Measurements from ENCODE around the gene UQCR11.

The UQCR11 gene

DNA sequence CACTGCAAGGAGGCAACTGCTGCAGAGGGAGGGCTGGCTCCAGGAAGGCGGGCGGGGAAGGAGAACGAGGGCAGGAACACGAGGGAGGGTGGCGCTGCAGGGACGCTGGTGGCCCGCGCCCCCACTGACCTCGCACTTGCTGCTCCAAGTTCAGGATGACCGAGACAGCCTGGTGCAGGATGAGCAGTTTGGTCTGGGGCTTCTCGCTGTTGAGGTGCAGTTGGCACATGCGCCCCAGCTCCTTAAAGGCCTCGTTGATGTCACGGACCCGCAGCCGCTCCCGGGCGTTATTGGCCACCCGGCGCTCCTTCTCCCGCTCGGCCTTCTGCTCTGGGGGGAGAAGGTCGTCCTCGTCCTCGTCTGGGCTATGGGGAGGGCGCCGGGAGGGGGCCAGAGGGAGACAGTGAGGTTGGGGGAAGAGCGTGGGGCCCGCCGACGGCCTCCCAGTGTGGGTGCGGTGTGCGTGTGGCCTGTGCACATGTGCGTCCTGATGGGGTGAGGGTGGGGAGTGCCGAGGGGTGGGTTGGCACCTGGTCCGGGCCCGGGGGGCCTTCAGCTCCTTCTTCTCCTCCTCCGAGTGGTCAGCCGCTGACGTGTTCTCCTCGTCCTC, 10.0 kb upstream of the UQCR11 start:
- Histone ChIP-seq H3K9ac (ENCODE audit: insufficient read length) (no peak overlapping the region), H3K36me3 (ENCODE audit: insufficient read depth, low read length) (peaks cover 91% of the 10 kb centered on the region), H3K4me3 (no peak overlapping the region), H3K9me3 (ENCODE audit: low read depth, low read length) (no peaks in the 10 kb centered on the region), H3K27ac (no peak overlapping the region)
- no peak for DNase-seq (ENCODE audit: low read depth, low spot score)
- TF ChIP-seq POLR2AphosphoS5 (IDR thresholded peaks at IDR 0.05; ENCODE audit: borderline replicate concordance, low read depth, low read length) (no peak), EZH2 (IDR thresholded peaks at IDR 0.05) (no peak), FOXP2 (optimal IDR thresholded peaks at IDR 0.05; ENCODE audit: control extremely low read depth, extremely low read length, insufficient read depth) (no peak)

DNA sequence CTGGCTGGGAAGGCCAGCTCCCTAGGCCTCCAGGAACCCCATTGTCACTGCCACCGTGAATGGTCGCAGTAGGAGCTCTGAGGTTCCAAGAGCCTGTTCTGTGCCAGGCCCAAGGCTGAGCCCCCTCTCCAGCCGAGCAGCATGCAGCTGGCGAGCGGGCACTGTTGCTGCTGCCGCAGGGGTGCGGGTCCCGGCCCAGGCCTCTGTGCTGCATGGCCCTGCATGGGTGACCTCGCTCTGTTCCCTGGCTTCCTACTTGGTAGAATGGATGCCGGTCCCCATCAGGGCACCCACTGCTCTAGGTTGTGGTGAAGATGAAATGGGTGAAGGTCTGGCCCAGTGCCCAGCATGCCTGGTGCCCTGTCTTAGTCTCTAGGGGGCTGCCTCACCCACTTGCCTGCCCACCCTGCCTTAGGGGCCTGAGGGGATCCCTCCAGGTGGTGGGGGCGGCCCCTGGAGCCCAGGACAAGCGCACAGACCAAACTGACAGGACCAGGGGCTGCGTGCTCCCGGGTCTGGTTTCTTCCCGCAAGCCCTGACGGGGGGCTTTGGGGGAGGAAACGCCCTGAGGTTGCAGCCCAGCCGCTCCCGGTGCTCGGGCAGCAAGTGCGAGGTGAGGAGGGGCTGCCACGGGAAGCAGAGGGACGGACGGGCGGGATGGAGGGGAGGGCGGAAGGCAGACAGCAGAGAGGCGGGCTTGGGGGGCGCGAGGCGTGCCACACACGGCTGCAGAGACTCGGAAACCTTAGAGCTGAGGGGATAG, 8.7 kb upstream of the UQCR11 start:
- Histone ChIP-seq H3K9ac (ENCODE audit: insufficient read length) (no peak overlapping the region), H3K27ac (no peak overlapping the region), H3K36me3 (ENCODE audit: insufficient read depth, low read length) (peaks cover 86% of the 10 kb centered on the region), H3K9me3 (ENCODE audit: low read depth, low read length) (no peaks in the 10 kb centered on the region), H3K4me3 (no peak overlapping the region)
- no peak for DNase-seq (ENCODE audit: low read depth, low spot score)
- TF ChIP-seq FOXP2 (optimal IDR thresholded peaks at IDR 0.05; ENCODE audit: control extremely low read depth, extremely low read length, insufficient read depth) (no peak), EZH2 (IDR thresholded peaks at IDR 0.05) (no peak), POLR2AphosphoS5 (IDR thresholded peaks at IDR 0.05; ENCODE audit: borderline replicate concordance, low read depth, low read length) (no peak)

DNA sequence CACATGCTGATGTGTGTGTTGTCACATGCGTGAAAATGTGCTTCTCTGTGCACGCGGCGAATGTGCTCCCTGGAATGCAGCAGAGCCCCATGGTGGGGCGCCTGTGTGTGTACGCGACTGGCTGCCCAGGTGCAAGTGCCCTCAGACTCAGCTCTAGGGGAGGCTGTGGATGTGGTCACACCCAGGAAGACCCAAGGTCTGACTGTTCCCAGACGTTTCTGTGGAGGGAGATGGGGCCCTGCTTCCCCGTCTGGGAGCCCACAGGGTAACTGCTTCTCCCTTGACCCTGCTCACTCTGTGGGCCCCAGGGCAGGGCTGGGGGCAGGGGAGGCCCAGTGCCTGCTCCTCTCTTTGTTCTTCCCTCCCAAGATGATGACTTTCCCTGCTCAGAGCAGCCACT, 7.9 kb upstream of the UQCR11 start:
- Histone ChIP-seq H3K4me3 (no peak overlapping the region), H3K9ac (ENCODE audit: insufficient read length) (no peak overlapping the region), H3K9me3 (ENCODE audit: low read depth, low read length) (no peaks in the 10 kb centered on the region), H3K27ac (no peak overlapping the region), H3K36me3 (ENCODE audit: insufficient read depth, low read length) (peaks cover 79% of the 10 kb centered on the region)
- no peak for DNase-seq (ENCODE audit: low read depth, low spot score)
- no peak for TF ChIP-seq POLR2AphosphoS5 (IDR thresholded peaks at IDR 0.05; ENCODE audit: borderline replicate concordance, low read depth, low read length)
- TF ChIP-seq FOXP2 (optimal IDR thresholded peaks at IDR 0.05; ENCODE audit: control extremely low read depth, extremely low read length, insufficient read depth), result no peak
- TF ChIP-seq EZH2 (IDR thresholded peaks at IDR 0.05), result no peak

DNA sequence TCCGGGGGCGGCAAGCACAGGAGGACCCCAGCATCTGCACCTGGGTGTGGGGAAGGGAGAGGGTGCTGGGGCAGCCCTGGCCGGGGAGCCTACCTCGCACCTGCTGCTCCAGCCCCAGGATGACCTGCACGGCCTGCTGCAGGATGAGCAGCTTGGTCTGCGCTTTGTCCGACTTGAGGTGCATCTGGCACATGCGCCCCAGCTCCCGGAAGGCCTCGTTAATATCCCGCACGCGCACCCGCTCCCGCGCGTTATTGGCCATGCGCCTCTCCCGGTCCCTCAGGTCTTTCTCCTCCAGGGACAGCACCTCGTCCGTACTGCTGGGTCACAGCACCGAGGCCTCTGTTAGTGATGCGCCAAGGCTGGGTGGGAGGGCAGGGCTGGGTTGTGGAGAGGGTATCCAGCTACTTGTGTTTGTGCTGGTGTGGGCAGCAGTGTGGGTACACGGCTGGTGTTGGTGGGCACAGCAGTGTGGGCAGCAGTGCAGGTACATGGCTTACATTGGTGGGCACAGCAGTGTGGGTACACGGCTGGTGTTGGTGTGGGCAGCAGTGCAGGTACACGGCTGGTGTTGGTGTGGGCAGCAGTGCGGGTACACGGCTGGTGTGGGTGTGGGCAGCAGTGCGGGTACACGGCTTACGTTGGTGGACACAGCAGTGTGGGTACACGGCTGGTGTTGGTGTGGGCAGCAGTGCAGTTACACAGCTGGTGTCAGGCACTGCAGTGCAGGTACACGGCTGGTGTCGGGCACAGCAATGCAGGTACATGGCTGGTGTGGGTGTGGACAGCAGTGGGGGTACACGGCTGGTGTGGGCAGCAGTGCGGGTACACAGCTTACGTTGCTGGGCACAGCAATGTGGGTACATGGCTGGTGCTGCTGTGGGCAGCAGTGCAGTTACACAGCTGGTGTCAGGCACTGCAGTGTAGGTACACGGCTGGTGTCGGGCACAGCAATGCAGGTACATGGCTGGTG, 7.1 kb upstream of the UQCR11 start:
- no peak for TF ChIP-seq FOXP2 (optimal IDR thresholded peaks at IDR 0.05; ENCODE audit: control extremely low read depth, extremely low read length, insufficient read depth)
- TF ChIP-seq POLR2AphosphoS5 (IDR thresholded peaks at IDR 0.05; ENCODE audit: borderline replicate concordance, low read depth, low read length), result no peak; the same call in 1 of the 2 replicates
- TF ChIP-seq EZH2 (IDR thresholded peaks at IDR 0.05), result no peak
- Histone ChIP-seq H3K9me3 (ENCODE audit: low read depth, low read length) (no peaks in the 10 kb centered on the region), H3K36me3 (ENCODE audit: insufficient read depth, low read length) (peaks cover 72% of the 10 kb centered on the region), H3K9ac (ENCODE audit: insufficient read length) (no peak overlapping the region), H3K27ac (no peak overlapping the region), H3K4me3 (no peak overlapping the region)
- DNase-seq (ENCODE audit: low read depth, low spot score), result no peak

DNA sequence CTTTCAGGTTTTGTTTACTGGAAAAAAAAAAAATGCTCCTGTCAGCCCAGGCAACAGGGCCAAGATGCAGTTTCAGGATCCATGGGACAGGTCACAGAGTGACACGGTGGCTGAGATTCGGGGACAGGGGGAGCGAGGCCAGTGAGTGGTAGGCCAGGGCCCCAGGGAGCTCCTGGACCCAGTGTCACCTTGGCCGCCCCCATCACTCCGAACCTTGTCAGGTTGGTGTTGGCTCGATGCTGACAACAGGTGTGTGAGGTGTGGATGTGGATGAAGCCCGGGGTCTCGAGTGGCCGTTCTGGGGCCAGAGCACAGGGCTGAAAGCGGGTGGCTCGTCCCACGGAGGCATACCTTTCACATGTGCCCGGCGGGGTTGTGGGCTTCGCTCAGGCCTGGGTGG, 6.1 kb upstream of the UQCR11 start:
- H3K9me3 ChIP-seq (ENCODE audit: low read depth, low read length), result no peaks in the 10 kb centered on the region
- no peak overlapping the region for H3K9ac ChIP-seq (ENCODE audit: insufficient read length)
- H3K4me3 ChIP-seq, result no peak overlapping the region
- H3K27ac ChIP-seq, result no peak overlapping the region
- H3K36me3 ChIP-seq (ENCODE audit: insufficient read depth, low read length), result peaks cover 61% of the 10 kb centered on the region
- DNase-seq (ENCODE audit: low read depth, low spot score), result no peak
- no peak for TF ChIP-seq POLR2AphosphoS5 (IDR thresholded peaks at IDR 0.05; ENCODE audit: borderline replicate concordance, low read depth, low read length)
- TF ChIP-seq FOXP2 (optimal IDR thresholded peaks at IDR 0.05; ENCODE audit: control extremely low read depth, extremely low read length, insufficient read depth), result no peak
- TF ChIP-seq EZH2 (IDR thresholded peaks at IDR 0.05), result no peak

DNA sequence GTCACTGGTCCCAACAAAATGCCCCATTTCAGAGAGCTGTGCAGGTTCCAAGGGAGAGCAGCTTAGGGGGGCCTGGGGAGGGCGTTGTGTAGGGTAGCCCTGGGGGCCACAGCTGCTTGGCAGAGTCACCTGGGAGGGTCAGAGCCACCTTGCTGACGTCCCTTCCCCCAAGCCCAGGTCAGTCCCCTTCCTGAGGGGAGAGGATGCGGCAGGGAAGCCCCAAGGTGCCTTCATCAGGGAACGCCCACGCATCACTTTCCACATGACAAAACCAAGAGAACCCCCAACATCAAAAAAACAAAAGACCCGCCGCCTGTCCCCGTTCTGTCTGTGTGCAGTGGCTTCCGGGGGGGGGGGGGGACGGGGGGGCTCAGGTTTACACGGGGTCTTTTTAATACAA, 5.3 kb upstream of the UQCR11 start:
- Histone ChIP-seq H3K9ac (ENCODE audit: insufficient read length) (no peak overlapping the region), H3K27ac (no peak overlapping the region), H3K36me3 (ENCODE audit: insufficient read depth, low read length) (peaks cover 56% of the 10 kb centered on the region), H3K9me3 (ENCODE audit: low read depth, low read length) (no peaks in the 10 kb centered on the region), H3K4me3 (no peak overlapping the region)
- TF ChIP-seq FOXP2 (optimal IDR thresholded peaks at IDR 0.05; ENCODE audit: control extremely low read depth, extremely low read length, insufficient read depth) (no peak), EZH2 (IDR thresholded peaks at IDR 0.05) (no peak), POLR2AphosphoS5 (IDR thresholded peaks at IDR 0.05; ENCODE audit: borderline replicate concordance, low read depth, low read length) (no peak)
- no peak for DNase-seq (ENCODE audit: low read depth, low spot score)

DNA sequence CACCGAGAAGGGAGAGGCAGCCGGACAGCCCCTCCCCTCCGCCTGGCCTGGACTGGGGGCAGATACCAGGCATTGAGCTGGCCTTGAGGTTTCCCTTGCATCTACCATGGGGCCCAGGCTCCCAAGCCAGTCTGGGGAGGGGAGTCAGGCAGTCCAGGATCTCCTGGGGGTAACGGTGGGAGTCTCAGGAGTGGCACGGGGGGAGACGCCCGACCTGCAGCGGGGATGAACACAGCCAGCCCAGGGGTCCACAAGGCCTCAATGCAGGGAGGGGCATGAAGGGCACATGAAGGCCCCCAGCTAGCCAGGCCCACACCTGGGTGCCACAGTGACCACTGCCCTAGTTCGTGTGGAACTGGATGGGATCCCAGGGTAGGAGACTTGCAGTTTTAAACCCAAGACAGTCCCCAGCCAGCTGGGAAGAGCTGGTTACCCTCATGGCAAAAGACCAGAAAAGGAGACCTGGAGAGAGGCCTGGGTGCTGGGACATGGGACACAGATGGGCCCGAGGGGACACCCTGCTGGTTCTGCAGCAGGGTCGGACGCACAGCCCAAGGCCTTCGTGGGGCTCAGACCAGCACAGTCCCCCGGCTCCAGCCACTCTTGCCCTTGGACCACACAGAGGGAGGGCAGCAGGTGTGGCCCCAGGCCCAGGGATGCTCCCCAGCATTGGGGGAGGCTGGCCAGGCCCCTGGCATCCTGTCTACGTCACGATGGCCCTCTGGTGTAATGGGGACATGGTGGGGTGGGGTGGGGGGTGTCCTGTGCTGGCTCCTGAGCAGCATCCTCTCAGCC, 4.6 kb upstream of the UQCR11 start:
- TF ChIP-seq POLR2AphosphoS5 (IDR thresholded peaks at IDR 0.05; ENCODE audit: borderline replicate concordance, low read depth, low read length) (no peak), EZH2 (IDR thresholded peaks at IDR 0.05) (no peak), FOXP2 (optimal IDR thresholded peaks at IDR 0.05; ENCODE audit: control extremely low read depth, extremely low read length, insufficient read depth) (no peak)
- Histone ChIP-seq H3K4me3 (no peak overlapping the region), H3K9ac (ENCODE audit: insufficient read length) (no peak overlapping the region), H3K27ac (peak overlapping the region; percentile 46; the same call in 1 of the 2 replicates), H3K9me3 (ENCODE audit: low read depth, low read length) (no peaks in the 10 kb centered on the region), H3K36me3 (ENCODE audit: insufficient read depth, low read length) (peaks cover 49% of the 10 kb centered on the region)
- DNase-seq (ENCODE audit: low read depth, low spot score), result no peak

Measured in SK-N-MC (cell line).